PFSK-1 (cell line): ENCODE results near the gene TUBA4B.
A peak's percentile ranks its signal among the peaks of the same experiment; 100 is the strongest.

Experiments used
- FOXP2 ChIP-seq: optimal IDR thresholded peaks from 2 replicates; pipeline ENCODE3; 2011; ENCODE audit warnings: borderline replicate concordance, control low read depth, inconsistent platforms; ENCODE audit not compliant: insufficient read depth; ENCODE audit errors: extremely low read length, extremely low read depth
- POLR2AphosphoS5 ChIP-seq: IDR thresholded peaks from 2 replicates; pipeline ENCODE4 v1.6.1; 2012; ENCODE audit warnings: low read depth, mild to moderate bottlenecking, control low read depth, low read length, moderate library complexity
- SIN3A ChIP-seq: IDR thresholded peaks from 2 replicates; pipeline ENCODE4 v1.6.1; 2012; ENCODE audit warnings: mild to moderate bottlenecking, low read length, moderate library complexity, borderline replicate concordance; ENCODE audit not compliant: insufficient read depth
- TAF1 ChIP-seq: IDR thresholded peaks from 2 replicates; pipeline ENCODE4 v1.6.1; 2012; ENCODE audit warnings: low read length, control low read depth, borderline replicate concordance; ENCODE audit not compliant: insufficient read depth
- TF ChIP-seq, protein P1 (sequence below), 2 experiments: IDR thresholded peaks; 2 replicates each; pipeline versions ENCODE4 v1.6.1 to v1.8.0; 2011 to 2012; ENCODE audit warnings: low read depth in 2 of 2, low read length in 2 of 2, control low read depth in 1 of 2, inconsistent platforms in 1 of 2, mild to moderate bottlenecking in 1 of 2, moderate library complexity in 1 of 2; ENCODE audit not compliant: insufficient read depth in 1 of 2

TUBA4B gene

DNA sequence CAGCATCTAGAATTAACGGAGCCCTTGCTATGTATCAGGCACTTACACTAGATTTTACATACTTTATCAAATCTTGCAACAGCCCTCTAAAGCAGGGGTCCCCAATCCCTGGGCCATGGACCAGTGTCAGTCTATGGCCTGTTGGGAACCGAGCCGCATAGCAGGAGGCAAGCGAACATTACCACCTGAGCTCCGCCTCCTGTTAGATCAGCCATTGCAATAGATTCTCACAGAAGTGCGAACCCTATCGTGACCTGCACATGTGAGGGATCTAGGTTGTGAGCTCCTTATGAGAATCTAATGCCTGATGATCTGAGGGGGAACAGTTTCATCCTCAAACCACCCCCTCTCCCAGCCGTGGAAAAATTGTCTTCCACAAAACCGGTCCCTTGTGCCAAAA is 39.6 kb downstream of the TUBA4B start:
- TF ChIP-seq SIN3A: no peak
- TF ChIP-seq, protein P1, sequence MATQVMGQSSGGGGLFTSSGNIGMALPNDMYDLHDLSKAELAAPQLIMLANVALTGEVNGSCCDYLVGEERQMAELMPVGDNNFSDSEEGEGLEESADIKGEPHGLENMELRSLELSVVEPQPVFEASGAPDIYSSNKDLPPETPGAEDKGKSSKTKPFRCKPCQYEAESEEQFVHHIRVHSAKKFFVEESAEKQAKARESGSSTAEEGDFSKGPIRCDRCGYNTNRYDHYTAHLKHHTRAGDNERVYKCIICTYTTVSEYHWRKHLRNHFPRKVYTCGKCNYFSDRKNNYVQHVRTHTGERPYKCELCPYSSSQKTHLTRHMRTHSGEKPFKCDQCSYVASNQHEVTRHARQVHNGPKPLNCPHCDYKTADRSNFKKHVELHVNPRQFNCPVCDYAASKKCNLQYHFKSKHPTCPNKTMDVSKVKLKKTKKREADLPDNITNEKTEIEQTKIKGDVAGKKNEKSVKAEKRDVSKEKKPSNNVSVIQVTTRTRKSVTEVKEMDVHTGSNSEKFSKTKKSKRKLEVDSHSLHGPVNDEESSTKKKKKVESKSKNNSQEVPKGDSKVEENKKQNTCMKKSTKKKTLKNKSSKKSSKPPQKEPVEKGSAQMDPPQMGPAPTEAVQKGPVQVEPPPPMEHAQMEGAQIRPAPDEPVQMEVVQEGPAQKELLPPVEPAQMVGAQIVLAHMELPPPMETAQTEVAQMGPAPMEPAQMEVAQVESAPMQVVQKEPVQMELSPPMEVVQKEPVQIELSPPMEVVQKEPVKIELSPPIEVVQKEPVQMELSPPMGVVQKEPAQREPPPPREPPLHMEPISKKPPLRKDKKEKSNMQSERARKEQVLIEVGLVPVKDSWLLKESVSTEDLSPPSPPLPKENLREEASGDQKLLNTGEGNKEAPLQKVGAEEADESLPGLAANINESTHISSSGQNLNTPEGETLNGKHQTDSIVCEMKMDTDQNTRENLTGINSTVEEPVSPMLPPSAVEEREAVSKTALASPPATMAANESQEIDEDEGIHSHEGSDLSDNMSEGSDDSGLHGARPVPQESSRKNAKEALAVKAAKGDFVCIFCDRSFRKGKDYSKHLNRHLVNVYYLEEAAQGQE (IDR thresholded peaks at IDR 0.05; ENCODE audit: insufficient read depth in 1 of 2, low read depth in 2 of 2, low read length in 2 of 2): no peak
- no peak for TF ChIP-seq TAF1
- TF ChIP-seq FOXP2: no peak
- TF ChIP-seq POLR2AphosphoS5: no peak

GRCh38 chr2:219293736-219294231 is 40.7 kb downstream of the TUBA4B start:
- TF ChIP-seq, protein P1 (IDR thresholded peaks at IDR 0.05; ENCODE audit: insufficient read depth in 1 of 2, low read depth in 2 of 2, low read length in 2 of 2): no peak
- no peak for TF ChIP-seq FOXP2
- no peak for TF ChIP-seq SIN3A
- no peak for TF ChIP-seq POLR2AphosphoS5
- no peak for TF ChIP-seq TAF1

GRCh38 chr2:219294356-219295351 is 41.6 kb downstream of the TUBA4B start:
- TF ChIP-seq TAF1 (0 out of 2 replicates have a peak, but pooled peaks have one; percentile 13), FOXP2 (peak; percentile 74), SIN3A (no peak), POLR2AphosphoS5 (peak; percentile 55)
- TF ChIP-seq, protein P1 (IDR thresholded peaks at IDR 0.05; ENCODE audit: insufficient read depth in 1 of 2, low read depth in 2 of 2, low read length in 2 of 2): 0 out of 4 replicates have a peak, but pooled peaks of 1 of the 2 experiments have one; percentile 47

GRCh38 chr2:219296142-219296541 is 43.1 kb downstream of the TUBA4B start:
- TF ChIP-seq SIN3A (no peak), TAF1 (no peak), POLR2AphosphoS5 (no peak), FOXP2 (no peak)
- TF ChIP-seq, protein P1 (IDR thresholded peaks at IDR 0.05; ENCODE audit: insufficient read depth in 1 of 2, low read depth in 2 of 2, low read length in 2 of 2): no peak
